Activated naive CD4-positive, alpha-beta T cell treated with Interleukin-2 at 50 U/mL for 16 hours (primary cell): Measurements from ENCODE around the gene IFITM10.

Source experiments
- DNase-seq: peaks from one replicate; pipeline ENCODE4 v3.0.0-alpha.2; 2020

The IFITM10 gene

GRCh38 chr11:1762537-1763302 lies 12.3 kb upstream of the IFITM10 start:
- no peak for DNase-seq

- DNase-seq = no peak
These were observed 11.6 kb upstream of the IFITM10 start for GRCh38 chr11:1761857-1762536.

DNA sequence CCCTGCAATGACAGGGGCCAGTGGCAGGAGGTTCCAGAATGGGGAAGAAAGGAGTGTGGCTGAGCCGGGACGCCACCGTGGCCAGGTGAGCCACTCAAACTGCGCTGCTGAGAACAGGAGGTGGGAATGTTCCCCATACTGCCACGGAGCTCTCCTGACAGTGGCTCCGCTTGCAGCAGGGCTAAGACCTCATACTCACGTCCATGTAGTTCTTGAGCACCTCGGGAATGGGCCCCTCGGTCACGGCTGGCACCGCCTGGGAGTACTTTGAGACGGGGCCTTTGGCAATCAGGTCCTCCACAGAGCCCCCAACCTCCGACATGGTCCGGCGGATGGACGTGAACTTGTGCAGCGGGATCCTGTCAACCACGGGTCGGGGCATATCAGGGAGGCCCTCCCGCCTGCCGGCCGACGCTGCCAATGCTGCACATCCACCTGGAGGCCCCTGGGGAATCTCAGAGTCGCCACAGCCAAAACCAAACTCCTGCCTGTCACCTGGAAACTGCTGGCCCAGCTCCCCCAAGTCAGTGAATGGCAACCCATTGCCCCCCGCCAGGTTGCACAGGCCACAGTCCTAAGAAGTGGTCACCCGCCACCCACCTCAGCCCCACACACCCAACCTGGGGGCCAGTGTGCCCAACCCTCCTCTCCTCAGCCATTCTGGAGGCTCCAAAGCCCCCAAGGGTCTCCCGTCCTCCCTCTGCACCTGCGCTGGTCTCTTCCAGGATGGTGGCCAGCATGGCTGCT lies 10.9 kb upstream of the IFITM10 start:
- no peak for DNase-seq

- DNase-seq = no peak
These were observed 10.1 kb upstream of the IFITM10 start for GRCh38 chr11:1760351-1761109.

- DNase-seq = no peak
These were observed 9.4 kb upstream of the IFITM10 start for GRCh38 chr11:1759851-1760220.

DNA sequence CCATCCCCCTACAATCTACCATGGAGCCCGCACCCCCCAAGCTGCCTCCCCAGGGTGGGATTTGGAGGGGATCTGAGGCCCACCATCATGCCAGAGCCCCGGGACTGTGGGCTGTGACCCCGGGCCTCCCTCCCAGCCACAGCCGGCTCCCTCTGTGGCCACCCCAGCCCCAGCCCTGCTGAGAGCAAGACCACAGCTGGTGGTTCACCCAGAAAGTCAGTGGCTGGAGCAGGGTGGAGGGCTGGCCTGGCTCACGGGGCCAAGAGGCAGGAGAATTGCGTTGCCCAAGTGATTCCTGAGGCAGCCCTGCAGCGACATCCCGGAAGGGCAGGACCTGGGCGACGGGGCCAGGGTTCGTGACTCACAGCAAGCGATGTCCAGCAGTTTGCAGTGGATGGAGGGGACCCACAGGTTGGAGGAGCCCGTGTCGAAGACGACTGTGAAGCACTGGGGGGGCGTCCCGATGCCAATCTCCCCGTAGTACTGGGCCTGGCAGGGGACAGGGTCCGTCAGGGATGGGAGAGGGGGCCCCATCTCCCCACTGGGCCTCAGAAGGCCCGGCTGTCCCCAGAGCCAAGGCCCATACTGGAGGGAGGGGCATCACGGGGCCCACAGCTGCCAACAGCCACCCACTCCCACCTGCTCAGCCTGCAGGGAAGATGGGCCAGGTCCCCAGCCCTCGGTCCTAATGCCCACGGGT lies 8.9 kb upstream of the IFITM10 start:
- no peak for DNase-seq

DNA sequence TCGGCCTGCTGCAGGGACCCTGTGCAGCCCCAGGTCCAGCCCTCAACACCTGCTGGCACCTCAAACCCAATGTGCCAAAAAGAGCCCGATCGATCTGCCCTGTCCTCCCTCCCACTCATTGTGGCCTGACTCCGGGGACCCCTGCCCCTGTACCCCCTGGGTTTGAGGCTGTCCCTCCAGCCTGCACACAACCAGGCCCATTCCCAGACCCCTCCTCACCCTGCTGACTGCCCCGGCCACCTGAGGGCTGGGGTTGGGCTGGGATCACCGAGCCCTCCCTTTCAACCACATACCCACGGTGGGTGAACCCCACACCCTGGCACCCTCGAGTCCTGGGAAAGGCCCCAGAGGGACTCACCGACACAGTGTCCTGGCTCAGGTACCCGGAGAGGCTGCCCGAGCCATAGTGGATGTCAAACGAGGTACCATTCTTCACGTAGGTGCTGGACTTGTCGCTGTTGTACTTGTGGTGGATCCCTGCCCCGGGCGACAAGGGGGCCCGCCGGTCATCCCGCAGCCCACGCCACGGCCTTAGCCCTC lies 8.3 kb upstream of the IFITM10 start:
- no peak for DNase-seq

- DNase-seq = peak; percentile 38
These were observed 7.6 kb upstream of the IFITM10 start for GRCh38 chr11:1757861-1758610.

DNA sequence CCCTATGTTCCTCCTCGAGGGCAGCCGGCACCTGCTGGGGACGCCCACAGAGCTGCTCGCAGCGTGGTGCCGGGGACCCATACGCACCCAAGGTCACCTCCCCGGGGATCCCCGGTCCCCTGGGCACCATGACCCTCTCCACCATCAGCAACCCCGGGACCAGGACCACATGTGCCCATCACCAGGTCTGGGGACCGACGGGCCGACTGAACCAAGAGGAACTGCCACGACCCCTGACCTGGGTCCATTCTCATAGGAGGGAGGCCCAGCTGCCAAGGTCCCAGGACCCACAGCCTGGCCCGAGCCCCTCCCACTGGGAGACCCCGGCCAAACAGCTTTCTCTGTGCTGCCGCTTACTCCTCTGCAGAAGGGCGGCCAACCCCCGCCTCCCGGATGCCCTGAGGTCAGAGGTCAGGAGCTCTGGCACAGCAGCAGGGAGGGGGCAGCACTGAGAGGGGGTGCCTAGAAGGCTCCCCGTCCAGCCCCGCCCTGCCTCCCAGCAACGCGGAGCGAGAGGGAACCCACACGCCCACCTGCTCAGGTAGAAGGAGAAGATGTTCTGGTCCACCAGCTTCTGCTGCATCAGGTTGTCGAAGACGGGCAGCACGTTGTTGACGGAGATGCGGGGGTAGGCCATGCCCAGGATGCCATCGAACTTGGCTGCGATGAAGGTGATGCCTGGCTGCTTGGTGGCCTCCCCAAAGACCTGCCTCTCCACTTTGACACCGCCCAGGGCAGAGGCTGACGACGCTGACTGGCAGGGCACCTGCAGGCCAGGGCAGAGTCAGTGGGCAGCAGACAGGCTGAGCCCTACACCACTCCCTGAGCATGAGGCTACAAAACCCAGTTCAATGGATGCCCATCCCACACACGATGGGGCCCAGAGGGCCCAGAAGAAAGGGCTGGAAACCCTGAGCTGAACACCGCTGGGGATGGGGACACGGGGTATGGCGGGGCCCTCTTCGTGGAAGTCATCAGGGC lies 6.7 kb upstream of the IFITM10 start:
- no peak for DNase-seq

DNA sequence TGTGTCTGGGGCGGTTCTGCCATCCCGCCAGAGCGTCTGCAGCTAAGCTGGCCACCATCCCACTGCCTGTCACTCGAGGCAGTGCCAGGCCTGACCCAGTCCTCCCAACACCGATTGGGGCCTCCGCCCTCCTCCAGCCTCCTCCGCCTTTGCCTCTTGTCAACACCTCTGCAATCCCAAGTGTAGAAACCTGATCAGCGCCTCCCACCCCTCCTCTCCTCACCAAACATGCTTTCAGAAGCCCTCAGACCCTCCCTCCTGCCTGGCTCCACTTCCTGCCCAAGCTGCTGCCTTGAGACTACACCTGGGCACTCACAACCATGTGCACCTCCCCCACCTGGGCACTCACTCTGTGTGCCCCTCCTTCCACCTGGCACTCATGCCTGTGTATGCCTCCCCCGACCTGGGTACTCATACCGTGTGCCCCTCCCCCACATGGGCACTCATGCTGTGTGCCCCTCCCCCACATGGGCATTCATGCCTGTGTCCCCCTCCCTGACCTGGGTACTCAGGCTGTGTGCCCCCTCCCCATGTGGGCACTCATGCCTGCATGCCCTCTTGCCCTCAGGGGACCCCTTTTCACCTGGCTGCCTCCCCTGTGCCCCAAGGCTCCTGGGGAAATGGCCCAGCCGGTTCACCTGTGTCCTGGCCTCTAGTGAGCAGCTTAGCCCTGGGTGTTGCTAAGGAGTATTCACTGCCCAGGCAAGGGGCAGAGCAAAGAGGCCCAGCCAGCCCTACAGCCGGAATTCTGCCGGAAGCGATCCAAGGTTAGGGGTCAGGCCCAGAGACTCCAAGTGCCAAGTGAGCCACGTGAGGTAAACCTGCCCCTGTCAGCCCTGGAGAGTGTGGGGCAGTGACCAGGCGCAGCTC lies 5.5 kb upstream of the IFITM10 start:
- no peak for DNase-seq

DNA sequence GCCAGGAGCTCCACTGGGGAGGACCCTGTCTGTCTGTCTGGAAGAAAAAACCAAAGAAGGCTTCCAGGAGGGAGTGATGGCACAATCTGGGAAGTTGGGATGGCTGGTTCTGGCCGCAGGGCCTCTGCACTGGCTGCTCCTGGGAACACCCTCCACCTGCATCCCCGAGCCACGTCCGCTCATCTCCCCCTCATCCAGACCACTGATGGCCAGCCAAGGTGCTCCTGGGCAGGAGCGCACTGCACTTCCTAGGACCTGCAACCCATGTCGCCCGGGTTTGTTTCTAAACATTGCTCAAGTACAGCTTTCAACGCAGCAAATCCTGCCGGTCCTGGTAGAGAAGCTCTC lies 4.9 kb upstream of the IFITM10 start:
- no peak for DNase-seq

DNA sequence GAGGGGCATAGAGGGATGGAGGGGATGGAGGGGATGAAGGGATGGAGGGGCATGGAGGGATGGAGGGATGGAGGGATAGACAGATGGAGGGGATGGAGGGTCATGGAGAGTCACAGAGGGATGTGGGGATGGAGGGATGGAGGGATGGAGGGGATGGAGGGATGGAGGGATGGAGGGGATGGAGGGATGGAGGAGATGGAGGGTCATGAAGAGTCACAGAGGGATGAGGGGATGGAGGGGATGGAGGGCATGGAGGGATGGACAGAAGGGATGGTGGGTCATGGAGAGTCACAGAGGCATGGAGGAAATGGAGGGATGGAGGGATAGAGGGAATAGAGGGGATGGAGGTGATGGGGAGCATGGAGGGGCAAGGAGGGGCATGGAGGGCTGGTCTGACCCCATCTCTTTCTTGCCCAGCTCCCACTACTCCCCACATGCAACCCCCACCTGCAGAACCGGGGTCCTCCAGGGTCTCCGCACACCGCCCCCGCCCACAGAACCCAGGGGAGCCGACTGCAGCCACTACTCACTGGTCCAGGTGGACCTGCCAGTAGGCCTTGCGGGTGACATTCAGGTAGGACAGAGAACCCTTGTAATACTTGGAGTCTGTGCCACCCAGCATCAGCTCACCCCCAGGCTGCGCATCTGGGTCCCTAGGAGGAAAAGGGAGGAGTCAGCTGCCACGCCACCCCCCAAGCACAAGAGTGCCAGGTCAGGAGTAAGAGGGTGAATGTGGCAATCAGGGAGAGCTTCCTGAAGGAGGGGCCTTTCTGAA lies 4.2 kb upstream of the IFITM10 start:
- DNase-seq = no peak

DNA sequence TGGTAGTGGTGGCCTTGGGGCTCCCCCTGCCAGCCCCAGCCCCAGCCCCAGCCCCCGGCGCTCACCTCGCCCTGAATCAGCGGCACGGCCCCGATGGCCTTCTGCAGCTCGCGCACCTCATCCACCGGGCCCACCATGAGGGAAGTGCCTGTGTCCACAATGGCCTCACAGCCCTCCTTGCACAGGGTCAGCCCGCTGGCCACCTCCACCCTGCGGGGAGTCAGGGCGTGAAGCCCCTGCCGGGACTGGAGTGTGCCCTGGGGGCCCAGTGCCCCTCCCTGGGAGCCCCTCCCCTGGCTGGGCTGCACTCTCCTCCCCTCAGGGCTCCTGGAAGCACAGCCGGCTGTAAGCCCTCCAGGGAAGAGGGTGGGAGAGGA lies 3.5 kb upstream of the IFITM10 start:
- DNase-seq = no peak

DNA sequence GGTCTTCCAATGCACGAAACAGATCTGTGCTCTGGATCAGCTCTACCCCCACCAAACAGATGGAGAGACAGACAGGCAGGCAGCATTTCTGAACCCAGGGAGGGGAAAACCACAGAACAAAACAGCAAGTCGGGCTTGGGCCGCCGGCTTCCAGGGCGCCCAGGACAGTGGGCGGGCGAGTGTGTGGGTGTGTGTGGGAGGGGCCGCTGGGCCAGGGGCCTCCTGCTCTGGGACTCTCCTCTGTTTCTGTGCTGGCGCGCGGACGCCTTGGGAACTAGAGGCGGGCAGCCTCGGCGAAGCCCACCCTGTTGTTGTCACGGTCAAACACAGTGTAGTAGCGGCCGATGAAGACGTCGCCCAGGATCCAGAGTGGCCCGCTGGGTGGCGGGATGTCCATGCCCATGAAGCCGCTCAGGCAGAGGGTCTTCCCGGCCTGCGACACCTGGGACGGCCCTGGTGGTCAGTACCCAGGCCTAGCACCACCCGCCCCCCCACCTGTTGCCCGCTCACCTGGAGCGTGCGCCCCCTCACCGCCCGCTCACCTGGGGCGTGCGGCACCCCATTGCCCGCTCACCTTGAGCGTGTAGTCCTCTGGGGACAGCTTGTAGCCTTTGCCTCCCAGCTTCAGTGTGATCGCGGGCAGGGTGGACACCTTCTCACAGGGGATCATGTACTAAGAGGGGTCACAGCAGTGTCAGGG lies 3.0 kb upstream of the IFITM10 start:
- no peak for DNase-seq

- DNase-seq = no peak
These were observed 2.5 kb upstream of the IFITM10 start for GRCh38 chr11:1752907-1753228.

GRCh38 chr11:1751999-1752906 lies 1.9 kb upstream of the IFITM10 start:
- DNase-seq = no peak

DNA sequence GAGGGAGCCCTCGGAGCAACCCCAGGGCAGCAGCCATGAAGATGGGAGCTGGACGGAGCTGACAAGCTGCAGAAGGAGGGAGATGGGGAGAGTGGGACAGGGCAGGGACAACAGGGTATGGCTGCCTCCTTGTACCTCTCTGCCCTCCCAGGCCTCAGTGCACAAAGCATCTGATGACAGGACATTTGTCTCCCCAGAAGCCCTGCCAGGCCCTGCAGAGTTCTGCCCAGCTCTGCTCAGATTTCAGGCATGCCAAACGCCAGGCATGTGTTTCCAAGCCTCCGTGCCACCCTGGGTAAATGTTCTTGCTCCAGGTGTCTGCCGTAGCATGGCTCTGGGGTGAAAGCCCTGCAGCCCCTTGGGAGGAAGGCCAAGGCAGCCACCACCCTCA lies 1.1 kb upstream of the IFITM10 start:
- DNase-seq = no peak
